Duodenal mucosa (tissue), 2 donors: ENCODE measurements around the gene GPR35.

Experiments used
- H3K27ac ChIP-seq: one replicate; pipeline ENCODE4 v1.7.0; 2013; ENCODE audit warnings: low read depth, low read length
- H3K27me3 ChIP-seq, 2 donors: one replicate each; pipeline ENCODE4 v1.7.0; 2013; ENCODE audit warnings: low read length in 2 of 2, control low read depth in 1 of 2; ENCODE audit not compliant: insufficient read depth in 2 of 2, control insufficient read depth in 1 of 2
- H3K36me3 ChIP-seq, 2 donors: one replicate each; pipeline ENCODE4 v1.7.0; 2013; ENCODE audit warnings: low read length in 2 of 2, control low read depth in 1 of 2; ENCODE audit not compliant: insufficient read depth in 2 of 2, control insufficient read depth in 1 of 2
- H3K4me1 ChIP-seq, 2 donors: one replicate each; pipeline ENCODE4 v1.7.0; 2013; ENCODE audit warnings: low read length in 2 of 2, control low read depth in 1 of 2; ENCODE audit not compliant: insufficient read depth in 2 of 2, control insufficient read depth in 1 of 2
- H3K4me3 ChIP-seq, 2 donors: one replicate each; pipeline ENCODE4 v1.7.0; 2013; ENCODE audit warnings: low read length in 2 of 2, low read depth in 1 of 2
- H3K9ac ChIP-seq, 2 donors: one replicate each; pipeline ENCODE4 v1.7.0; 2013; ENCODE audit warnings: low read length in 2 of 2, low read depth in 1 of 2
- H3K9me3 ChIP-seq, 2 donors: one replicate each; pipeline ENCODE4 v1.7.0; 2013; ENCODE audit warnings: low read length in 2 of 2, control low read depth in 1 of 2; ENCODE audit not compliant: control insufficient read depth in 1 of 2

The GPR35 gene

DNA sequence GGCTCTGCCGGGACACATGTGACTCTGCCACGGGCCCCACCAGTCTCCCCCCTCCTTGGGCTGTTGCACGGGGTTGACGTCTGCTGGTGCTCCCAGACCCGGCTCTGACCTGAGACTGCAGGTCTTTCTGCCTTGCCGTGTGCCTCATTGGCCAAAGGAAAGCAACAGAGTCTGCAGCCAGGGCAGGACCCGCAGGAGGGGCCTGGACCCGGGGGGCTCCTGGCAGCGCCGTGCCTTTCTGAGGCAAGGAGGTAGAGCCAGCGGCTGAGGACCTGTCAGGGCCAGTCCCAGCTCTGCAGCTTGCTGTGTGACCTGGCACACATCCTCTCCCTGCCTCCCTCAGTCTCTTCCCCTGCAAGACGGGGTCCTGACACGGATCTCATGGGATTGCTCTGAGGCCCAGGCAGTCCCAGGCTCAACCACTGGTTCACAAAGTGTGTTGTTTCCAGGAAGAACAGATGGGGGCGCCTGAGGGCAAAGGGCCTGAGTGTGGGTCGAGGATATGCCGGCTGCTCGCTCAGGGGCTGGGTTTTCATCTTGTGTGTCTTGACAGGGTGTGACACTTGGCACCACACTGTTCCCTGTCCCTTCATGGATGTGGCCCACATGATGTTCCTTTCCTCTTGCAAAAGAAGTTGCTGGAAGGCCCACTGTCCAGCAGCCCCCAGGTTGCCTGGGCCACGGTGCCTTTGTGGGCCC, 29.8 kb upstream of the GPR35 start:
- Histone ChIP-seq H3K4me1 (no peaks in the 10 kb centered on the region), H3K27me3 (no peaks in the 10 kb centered on the region), H3K36me3 (peaks cover 22 to 67% of the 10 kb centered on the region in 2 donors), H3K4me3 (no peak overlapping the region), H3K9me3 (no peaks in the 10 kb centered on the region), H3K27ac (no peak overlapping the region), H3K9ac (no peak overlapping the region)

DNA sequence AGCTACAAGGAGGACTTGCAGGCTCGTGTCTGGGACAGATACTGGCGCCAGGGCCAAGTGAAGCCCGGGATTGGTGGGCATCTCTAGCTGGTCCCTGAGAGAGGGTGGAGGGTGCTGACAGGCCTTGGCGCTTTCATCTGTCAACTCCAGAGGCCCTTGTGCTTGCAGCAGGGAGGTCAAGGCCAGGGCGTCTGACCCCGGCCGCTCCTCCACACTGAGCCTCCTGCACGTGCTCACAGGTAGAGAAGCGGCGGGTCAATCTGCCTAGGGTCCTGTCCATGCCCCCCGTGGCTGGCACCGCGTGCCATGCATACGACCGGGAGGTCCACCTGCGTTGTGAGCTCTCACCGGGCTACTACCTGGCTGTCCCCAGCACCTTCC, 29.2 kb upstream of the GPR35 start:
- no peak overlapping the region for H3K27ac ChIP-seq
- no peak overlapping the region for H3K4me3 ChIP-seq
- H3K36me3 ChIP-seq: peaks cover 22 to 66% of the 10 kb centered on the region in 2 donors
- H3K27me3 ChIP-seq: no peaks in the 10 kb centered on the region
- no peaks in the 10 kb centered on the region for H3K4me1 ChIP-seq
- H3K9me3 ChIP-seq: no peaks in the 10 kb centered on the region
- no peak overlapping the region for H3K9ac ChIP-seq

DNA sequence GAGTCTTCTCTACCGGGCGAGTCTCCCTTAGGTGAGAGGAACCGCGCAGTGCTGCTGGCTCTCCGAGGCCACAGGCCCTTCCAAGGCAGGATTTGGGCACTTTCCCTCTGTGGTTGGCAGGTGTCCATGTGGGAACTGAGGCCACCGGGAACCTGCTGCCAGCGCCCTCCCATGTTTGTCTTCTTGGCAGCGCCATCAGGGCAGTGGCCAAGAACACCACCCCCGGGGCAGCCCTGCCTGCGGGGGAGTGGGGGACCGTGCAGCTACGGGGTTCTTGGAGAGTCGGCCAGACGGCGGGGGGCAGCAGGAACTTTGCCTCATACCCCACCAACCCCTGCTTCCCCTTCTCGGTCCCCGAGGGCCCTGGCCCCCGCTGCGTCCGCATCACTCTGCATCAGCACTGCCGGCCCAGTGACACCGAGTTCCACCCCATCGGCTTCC, 28.8 kb upstream of the GPR35 start:
- Histone ChIP-seq H3K4me1 (no peaks in the 10 kb centered on the region), H3K9me3 (no peaks in the 10 kb centered on the region), H3K9ac (no peak overlapping the region), H3K27me3 (no peaks in the 10 kb centered on the region), H3K4me3 (no peak overlapping the region), H3K27ac (no peak overlapping the region), H3K36me3 (peaks cover 21 to 62% of the 10 kb centered on the region in 2 donors)

DNA sequence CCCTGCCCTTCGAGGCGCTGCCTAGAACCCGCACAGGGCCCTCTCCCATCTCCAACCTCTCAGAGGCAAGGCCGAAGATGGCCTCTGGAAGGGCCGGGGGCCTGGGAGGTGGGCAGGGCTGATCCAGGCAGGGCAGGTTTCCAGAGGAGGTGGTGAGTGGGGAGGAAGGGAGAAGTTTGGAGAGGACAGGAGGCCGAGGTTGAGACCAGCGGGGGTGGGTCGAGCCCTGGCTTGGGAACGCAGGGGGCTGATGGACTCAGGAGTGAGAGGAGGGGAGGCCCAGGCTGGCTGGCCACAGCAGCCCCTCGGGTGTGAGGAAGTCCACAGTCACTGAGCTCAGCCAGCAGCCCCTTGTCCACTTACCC, 28.2 kb upstream of the GPR35 start:
- H3K27me3 ChIP-seq: no peaks in the 10 kb centered on the region
- no peaks in the 10 kb centered on the region for H3K9me3 ChIP-seq
- no peak overlapping the region for H3K27ac ChIP-seq
- H3K9ac ChIP-seq: no peak overlapping the region
- H3K4me1 ChIP-seq: peaks cover 0 to 5% of the 10 kb centered on the region in 2 donors
- no peak overlapping the region for H3K4me3 ChIP-seq
- peaks cover 19 to 56% of the 10 kb centered on the region in 2 donors for H3K36me3 ChIP-seq

DNA sequence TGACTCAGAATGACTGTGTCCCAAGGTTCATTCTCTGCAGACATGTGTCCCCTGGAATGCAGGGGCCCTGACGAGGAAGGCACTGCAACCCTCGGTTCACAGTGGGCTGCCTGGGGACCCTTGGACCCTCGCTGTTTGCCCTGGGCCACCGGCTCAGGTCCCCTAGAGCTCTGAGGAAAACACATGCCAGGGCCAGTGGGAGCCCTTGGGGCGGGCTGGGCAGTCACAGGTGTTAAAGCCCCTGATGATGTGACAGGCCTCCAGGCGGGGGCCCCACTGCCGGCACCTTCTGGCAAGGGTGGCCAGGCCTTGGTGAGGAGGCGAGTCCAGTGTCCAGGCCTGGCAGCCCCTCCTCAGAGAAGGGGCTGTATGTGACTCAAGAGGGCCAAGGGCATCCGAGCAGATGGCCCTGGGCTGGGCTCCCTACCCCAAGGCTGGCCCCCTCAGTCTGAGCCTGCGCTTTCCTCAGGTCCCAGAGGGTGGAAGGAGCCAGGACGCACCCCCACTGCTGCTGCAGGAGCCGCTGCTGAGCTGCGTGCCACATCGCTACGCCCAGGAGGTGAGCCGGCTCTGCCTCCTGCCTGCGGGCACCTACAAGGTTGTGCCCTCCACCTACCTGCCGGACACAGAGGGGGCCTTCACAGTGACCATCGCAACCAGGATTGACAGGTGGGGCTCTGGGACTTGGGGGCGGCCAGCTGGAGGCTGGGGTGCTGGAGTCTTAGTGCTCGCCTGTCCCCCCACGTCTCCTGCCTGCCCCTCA, 27.7 kb upstream of the GPR35 start:
- Histone ChIP-seq H3K9me3 (no peaks in the 10 kb centered on the region), H3K4me1 (peaks cover 0 to 9% of the 10 kb centered on the region in 2 donors), H3K27me3 (no peaks in the 10 kb centered on the region), H3K36me3 (peaks cover 19 to 52% of the 10 kb centered on the region in 2 donors), H3K9ac (no peak overlapping the region), H3K27ac (no peak overlapping the region), H3K4me3 (no peak overlapping the region)

DNA sequence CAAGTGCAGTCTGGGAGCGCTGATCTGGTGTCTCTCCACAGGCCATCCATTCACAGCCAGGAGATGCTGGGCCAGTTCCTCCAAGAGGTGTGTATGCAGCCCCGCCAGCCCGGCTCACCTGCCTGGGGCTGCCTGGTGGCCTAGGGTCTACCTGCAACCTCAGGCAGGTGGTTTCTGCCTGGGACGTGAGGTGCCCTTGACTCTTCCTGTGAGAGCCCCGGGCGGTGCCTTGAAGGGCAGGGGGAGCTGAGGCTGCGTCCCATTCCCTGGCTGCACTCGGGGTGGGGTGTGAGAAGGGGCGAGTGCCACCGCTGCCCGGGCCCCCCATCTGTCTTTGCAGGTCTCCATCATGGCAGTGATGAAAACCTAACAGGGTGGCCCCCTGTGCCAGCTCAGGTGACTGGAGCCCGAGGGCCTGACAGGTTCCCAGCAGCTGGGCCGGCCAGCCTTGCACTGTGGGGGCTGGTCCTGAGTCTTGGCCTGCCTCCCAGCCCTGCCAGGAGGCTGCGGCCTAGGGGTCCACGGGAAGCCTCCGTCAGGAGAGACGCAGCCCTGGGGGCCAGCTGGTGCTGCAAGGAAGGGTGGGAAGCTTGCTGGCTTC, 26.9 kb upstream of the GPR35 start:
- Histone ChIP-seq H3K36me3 (peaks cover 17 to 51% of the 10 kb centered on the region in 2 donors), H3K27ac (no peak overlapping the region)

DNA sequence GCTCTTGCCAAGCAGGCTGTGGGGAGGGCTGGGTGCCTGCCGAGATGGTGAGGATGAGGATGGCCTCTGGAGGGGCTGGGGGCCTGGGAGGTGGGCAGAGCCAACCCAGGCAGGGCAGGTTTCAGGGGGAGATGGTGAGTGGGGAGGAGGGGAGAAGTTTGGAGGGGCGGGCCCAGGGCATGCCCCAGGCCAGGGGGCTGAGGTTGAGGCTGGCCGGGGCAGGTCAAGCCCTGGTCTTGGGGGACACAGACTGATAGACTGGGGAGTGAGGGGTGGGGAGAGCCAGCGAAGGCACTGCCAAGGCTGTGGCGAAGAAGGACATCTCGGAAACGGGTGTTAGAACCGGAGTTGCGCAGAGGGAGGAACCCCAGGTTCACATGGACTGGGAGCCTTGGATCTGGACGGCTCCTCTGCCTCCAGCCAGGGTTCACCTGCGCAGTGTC, 26.1 kb upstream of the GPR35 start:
- H3K27ac ChIP-seq: no peak overlapping the region
- H3K36me3 ChIP-seq: peaks cover 10 to 44% of the 10 kb centered on the region in 2 donors
- no peaks in the 10 kb centered on the region for H3K27me3 ChIP-seq
- H3K9ac ChIP-seq: no peak overlapping the region
- peaks cover 11 to 24% of the 10 kb centered on the region in 2 donors for H3K4me1 ChIP-seq
- H3K4me3 ChIP-seq: no peak overlapping the region
- no peaks in the 10 kb centered on the region for H3K9me3 ChIP-seq

More for the DNA sequence above, 26.9 kb upstream of the GPR35 start:
- Histone ChIP-seq H3K4me3 (no peak overlapping the region), H3K9ac (no peak overlapping the region), H3K4me1 (peaks cover 4 to 17% of the 10 kb centered on the region in 2 donors), H3K9me3 (no peaks in the 10 kb centered on the region), H3K27me3 (no peaks in the 10 kb centered on the region)

DNA sequence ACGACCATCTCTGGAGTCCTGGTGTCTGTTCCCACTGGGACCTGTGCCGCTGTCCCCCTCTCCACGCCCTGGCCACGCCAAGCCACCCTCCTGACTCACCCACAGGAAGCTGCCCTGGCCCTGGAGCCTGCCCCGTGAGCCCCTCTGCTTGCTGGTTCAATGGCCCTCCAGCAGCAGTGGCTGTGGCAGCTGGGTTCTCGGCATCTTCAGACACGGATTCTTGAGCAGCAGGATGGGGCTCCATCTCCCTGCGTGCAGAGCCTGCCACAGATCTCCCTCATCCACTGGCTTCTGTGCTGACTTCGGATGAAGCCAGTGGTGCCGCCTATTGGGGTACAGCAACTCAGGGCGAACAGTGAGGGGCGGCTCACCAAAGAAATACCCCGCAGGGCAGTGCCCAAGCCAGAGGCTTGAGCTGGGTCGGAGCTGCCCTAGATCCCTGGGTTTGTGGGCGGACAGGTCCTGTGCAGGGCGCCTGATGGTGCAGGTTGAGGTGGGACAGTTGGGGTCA, 24.8 kb upstream of the GPR35 start:
- Histone ChIP-seq H3K36me3 (peaks cover 10 to 38% of the 10 kb centered on the region in 2 donors), H3K27ac (no peak overlapping the region), H3K4me3 (no peak overlapping the region), H3K9me3 (no peaks in the 10 kb centered on the region), H3K27me3 (no peaks in the 10 kb centered on the region), H3K4me1 (peaks cover 22 to 34% of the 10 kb centered on the region in 2 donors), H3K9ac (no peak overlapping the region)

DNA sequence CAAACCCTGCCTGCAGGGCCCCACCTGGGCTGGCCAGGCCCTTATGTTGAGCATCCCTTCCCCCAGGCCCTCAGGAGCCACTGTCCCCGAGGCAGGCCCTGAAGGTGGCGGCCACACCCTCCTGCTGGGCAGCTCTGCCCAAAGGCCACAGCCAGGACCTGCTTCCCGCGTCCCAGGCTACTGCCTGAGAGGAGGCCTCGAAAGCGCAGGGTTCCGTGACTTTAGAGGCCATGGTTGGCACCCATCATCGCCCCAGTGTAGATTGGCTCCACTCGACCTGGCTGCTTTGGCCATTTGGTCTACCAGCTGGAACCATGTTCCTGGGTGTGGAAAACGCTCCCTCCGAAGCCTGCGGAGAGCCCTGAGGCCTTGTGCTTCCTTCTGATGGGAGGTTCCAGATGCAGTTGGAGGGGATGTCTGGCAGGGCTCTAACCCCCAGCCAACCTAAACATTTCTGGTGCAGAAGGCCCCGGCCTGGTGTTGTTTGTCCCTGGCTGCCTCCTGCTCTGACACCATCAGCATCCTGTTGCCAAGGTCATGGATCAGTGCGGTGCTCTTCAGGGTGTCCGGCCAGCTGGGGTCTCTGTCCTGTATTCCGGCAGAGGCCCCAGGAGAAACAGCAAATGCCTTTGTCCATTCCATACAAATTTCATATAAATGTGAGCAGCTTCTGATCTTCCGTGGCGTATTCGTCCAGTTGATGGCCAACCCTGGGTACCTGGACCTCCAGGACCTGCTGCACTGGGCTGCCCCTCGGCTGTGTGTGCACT, 24.0 kb upstream of the GPR35 start:
- Histone ChIP-seq H3K9me3 (no peaks in the 10 kb centered on the region), H3K27me3 (no peaks in the 10 kb centered on the region), H3K4me3 (no peak overlapping the region), H3K4me1 (peaks cover 22 to 34% of the 10 kb centered on the region in 2 donors), H3K36me3 (peaks cover 10 to 31% of the 10 kb centered on the region in 2 donors), H3K27ac (no peak overlapping the region), H3K9ac (no peak overlapping the region)
